Loucy (cell line): ENCODE data around the gene PAX7.
A peak's percentile ranks its signal among the peaks of the same experiment; 100 is the strongest.

ENCODE experiments used
- EZH2phosphoT487 ChIP-seq: fragments of 200-600 bp; IDR thresholded peaks from 2 replicates; pipeline ENCODE4 v1.6.1; 2018; ENCODE audit warnings: antibody characterized with exemption, mild to moderate bottlenecking, moderate library complexity, borderline replicate concordance
- TF ChIP-seq, protein P1 (sequence below): fragments of 200-600 bp; sonication (generic); conservative IDR thresholded peaks from 2 replicates; pipeline ENCODE4 v1.5.1; 2014; ENCODE audit warnings: mild to moderate bottlenecking, antibody characterized with exemption, low read length

DNA sequence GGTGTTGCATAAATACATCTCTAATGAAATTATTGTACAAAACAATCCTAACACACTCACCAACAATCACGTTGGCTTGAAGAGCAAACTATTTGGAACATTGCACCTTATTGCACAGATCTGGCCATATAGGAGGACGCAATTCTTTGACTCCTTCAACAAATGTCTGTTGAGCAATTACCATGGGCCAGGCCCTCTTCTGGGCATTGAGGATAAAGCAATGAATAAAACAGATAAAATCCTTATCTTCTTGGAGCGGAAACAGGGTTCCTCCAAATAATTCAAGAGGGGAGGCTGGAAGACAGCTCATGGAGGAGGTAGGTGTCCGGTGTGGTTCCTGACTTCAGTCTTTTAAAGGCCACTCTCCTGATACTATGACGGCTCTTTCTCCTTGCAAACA lies 43.3 kb downstream of the PAX7 start:
- TF ChIP-seq, protein P1, sequence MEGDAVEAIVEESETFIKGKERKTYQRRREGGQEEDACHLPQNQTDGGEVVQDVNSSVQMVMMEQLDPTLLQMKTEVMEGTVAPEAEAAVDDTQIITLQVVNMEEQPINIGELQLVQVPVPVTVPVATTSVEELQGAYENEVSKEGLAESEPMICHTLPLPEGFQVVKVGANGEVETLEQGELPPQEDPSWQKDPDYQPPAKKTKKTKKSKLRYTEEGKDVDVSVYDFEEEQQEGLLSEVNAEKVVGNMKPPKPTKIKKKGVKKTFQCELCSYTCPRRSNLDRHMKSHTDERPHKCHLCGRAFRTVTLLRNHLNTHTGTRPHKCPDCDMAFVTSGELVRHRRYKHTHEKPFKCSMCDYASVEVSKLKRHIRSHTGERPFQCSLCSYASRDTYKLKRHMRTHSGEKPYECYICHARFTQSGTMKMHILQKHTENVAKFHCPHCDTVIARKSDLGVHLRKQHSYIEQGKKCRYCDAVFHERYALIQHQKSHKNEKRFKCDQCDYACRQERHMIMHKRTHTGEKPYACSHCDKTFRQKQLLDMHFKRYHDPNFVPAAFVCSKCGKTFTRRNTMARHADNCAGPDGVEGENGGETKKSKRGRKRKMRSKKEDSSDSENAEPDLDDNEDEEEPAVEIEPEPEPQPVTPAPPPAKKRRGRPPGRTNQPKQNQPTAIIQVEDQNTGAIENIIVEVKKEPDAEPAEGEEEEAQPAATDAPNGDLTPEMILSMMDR = peak; percentile 38
- no peak for TF ChIP-seq EZH2phosphoT487
